ENCODE measurements around the gene PTPRT. TPM values are rescaled to one million over a fixed set of nuclear protein-coding genes. Genes with fewer than 3 reads are reported as not detected.

Gene PTPRT
- polyA plus RNA-seq, 1 of the 3 experiments (the other 2 are of a cell fraction) = not detected

DNA sequence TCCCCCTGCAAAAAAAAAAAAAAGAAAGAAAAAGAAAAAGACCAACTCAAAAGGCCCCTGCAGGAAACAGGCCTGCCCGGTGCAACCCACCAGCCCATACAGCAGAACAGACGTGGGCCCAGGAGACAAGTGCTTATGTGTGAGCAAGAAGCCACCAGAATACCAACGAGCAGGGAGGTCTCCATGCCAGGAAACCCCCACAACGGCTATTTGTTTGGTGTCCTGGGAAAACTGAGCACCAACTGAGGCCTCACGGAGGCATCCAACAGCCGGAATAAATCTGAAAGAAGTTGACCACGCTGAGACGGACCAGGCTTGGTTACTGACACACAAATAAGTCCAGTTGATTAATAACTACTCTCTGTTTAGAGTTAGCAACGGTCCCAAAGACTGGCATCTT is 29.7 kb downstream of the PTPRT start (continued):
- TF ChIP-seq, protein P1, sequence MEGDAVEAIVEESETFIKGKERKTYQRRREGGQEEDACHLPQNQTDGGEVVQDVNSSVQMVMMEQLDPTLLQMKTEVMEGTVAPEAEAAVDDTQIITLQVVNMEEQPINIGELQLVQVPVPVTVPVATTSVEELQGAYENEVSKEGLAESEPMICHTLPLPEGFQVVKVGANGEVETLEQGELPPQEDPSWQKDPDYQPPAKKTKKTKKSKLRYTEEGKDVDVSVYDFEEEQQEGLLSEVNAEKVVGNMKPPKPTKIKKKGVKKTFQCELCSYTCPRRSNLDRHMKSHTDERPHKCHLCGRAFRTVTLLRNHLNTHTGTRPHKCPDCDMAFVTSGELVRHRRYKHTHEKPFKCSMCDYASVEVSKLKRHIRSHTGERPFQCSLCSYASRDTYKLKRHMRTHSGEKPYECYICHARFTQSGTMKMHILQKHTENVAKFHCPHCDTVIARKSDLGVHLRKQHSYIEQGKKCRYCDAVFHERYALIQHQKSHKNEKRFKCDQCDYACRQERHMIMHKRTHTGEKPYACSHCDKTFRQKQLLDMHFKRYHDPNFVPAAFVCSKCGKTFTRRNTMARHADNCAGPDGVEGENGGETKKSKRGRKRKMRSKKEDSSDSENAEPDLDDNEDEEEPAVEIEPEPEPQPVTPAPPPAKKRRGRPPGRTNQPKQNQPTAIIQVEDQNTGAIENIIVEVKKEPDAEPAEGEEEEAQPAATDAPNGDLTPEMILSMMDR (IDR thresholded peaks at IDR 0.05) = no peak
- TF ChIP-seq RCOR1 (IDR thresholded peaks at IDR 0.05; ENCODE audit: low read length) (no peak), CHD2 (IDR thresholded peaks at IDR 0.05; ENCODE audit: low read length, partially characterized antibody) (no peak), JUND (IDR thresholded peaks at IDR 0.05) (no peak), GABPA (IDR thresholded peaks at IDR 0.05; ENCODE audit: low read depth) (no peak)

- Histone ChIP-seq H2AFZ (ENCODE audit: low read depth) (no peak overlapping the region), H3K4me1 (ENCODE audit: control insufficient read depth in 1 of 2, insufficient read depth in 2 of 2, low read depth in 1 of 2, low read length in 1 of 2) (no peaks in the 10 kb centered on the region), H3F3A (replicated peaks; ENCODE audit: insufficient read depth) (no peaks in the 10 kb centered on the region), H3K27ac (ENCODE audit: low read depth in 2 of 2, low read length in 1 of 2) (no peak overlapping the region), H4K20me1 (ENCODE audit: insufficient read depth) (no peaks in the 10 kb centered on the region), H3K9ac (no peak overlapping the region), H3K9me2 (no peaks in the 10 kb centered on the region), H3K79me2 (ENCODE audit: insufficient read depth) (no peaks in the 10 kb centered on the region), H3K4me3 (ENCODE audit: low read depth in 2 of 2, low read length in 1 of 2) (no peak overlapping the region), H3K9me3 (no peaks in the 10 kb centered on the region), H3K4me2 (no peak overlapping the region), H3K27me3 (ENCODE audit: insufficient read depth) (no peaks in the 10 kb centered on the region), H3K36me3 (replicated peaks in 1 of 2; ENCODE audit: control insufficient read depth in 1 of 2, insufficient read depth in 2 of 2, low read length in 1 of 2) (no peaks in the 10 kb centered on the region)
- no peak for DNase-seq
- POLR2A ChIA-PET = no interaction called here
- TF ChIP-seq, protein P2, sequence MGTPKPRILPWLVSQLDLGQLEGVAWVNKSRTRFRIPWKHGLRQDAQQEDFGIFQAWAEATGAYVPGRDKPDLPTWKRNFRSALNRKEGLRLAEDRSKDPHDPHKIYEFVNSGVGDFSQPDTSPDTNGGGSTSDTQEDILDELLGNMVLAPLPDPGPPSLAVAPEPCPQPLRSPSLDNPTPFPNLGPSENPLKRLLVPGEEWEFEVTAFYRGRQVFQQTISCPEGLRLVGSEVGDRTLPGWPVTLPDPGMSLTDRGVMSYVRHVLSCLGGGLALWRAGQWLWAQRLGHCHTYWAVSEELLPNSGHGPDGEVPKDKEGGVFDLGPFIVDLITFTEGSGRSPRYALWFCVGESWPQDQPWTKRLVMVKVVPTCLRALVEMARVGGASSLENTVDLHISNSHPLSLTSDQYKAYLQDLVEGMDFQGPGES (IDR thresholded peaks at IDR 0.05; ENCODE audit: low read depth, low read length) = no peak
- TF ChIP-seq FOXJ3 (CRISPR knock-in tag; IDR thresholded peaks at IDR 0.05) (no peak), SIN3A (IDR thresholded peaks at IDR 0.05; ENCODE audit: borderline replicate concordance, low read depth, low read length) (no peak), CHD2 (IDR thresholded peaks at IDR 0.05; ENCODE audit: low read length, partially characterized antibody) (no peak), RFX5 (IDR thresholded peaks at IDR 0.05; ENCODE audit: low read length) (no peak), GATA2 (CRISPR knock-in tag; IDR thresholded peaks at IDR 0.05) (no peak), NRF1 (IDR thresholded peaks at IDR 0.05; ENCODE audit: low read depth, low read length) (no peak), USF1 (IDR thresholded peaks at IDR 0.05; ENCODE audit: borderline replicate concordance, low read depth) (no peak), GABPA (IDR thresholded peaks at IDR 0.05; ENCODE audit: low read depth) (no peak)
- CTCF ChIA-PET = no interaction called here
- 6% methylated on average over 4 of the region's 4 CpGs for WGBS (ENCODE audit: low lambda C conversion rate)
Observed at GRCh38 chr20:43155366-43156100, 34.2 kb downstream of the PTPRT start.

All from SK-N-SH (cell line).